IPS-NIHi7 (cell line): ENCODE measurements around the gene AKIRIN2.

ENCODE experiments used
- DNase-seq: peaks from one replicate; pipeline ENCODE4 v3.0.0; 2012; ENCODE audit warnings: mixed read lengths; ENCODE audit errors: extremely low spot score

AKIRIN2 gene

DNA sequence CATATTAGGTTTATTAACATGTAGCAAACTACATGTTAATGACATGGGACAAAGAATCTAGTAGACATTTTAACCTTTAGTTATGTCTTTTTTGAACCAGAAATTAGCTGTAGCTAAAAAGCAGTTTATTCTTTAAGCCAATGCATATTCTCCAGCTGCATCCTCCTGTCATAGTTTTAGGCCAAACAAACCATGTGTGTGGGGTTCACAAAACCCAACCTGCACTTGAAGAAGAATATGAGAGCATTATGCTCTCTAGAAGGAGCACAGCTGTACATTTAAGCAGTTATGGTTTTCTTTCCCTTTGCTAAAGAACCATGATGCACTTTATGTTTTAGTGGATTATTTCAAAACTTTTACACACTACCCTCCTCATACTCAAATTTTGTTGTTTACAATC is 46.2 kb downstream of the AKIRIN2 start:
- no peak for DNase-seq

DNA sequence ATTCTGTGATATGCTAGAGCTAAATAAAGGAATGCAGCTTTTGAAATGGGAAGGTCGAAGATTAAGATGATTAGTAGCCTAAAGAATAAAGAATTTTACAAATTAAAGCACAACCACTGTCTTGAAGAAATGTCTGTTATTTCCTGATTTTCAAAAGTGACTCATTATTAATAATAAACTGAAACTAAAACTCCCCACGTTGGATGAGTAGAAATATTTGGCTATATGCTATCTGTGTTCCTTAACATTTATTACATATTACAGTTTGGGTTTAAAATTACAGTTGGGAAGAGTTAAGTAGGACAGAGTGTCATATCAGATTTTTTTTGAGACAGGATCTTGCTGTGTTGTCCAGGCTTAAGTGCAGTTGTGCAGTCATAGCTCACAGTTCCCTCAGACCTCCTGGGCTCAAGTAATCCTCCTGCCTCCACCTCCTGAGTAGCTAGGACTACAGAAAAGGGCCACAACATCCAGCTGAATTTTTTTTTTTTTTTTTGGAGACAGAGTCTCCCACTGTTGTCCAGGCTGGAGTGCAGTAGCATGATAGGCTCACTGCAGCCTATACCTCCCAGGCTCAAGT is 47.1 kb downstream of the AKIRIN2 start:
- DNase-seq = no peak

DNA sequence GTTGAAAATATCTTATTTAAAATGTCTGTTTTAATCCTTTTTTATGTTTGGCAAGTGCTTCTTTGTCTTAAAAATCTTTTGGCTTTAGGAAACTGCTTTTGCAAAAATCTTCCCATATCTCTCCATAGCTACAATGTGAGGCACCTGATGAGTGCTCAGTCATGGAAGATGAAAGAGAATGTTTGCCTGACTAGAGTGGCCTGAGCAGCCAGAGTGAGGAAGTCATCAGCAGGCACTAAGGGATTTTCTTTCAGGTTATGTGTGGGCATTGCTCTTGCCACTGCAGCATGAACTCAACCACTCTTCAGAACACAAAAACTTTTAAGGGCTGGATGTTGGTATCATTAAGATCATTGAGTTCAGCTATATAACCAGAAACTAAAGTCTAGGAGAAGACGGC is 47.9 kb downstream of the AKIRIN2 start:
- DNase-seq = no peak

DNA sequence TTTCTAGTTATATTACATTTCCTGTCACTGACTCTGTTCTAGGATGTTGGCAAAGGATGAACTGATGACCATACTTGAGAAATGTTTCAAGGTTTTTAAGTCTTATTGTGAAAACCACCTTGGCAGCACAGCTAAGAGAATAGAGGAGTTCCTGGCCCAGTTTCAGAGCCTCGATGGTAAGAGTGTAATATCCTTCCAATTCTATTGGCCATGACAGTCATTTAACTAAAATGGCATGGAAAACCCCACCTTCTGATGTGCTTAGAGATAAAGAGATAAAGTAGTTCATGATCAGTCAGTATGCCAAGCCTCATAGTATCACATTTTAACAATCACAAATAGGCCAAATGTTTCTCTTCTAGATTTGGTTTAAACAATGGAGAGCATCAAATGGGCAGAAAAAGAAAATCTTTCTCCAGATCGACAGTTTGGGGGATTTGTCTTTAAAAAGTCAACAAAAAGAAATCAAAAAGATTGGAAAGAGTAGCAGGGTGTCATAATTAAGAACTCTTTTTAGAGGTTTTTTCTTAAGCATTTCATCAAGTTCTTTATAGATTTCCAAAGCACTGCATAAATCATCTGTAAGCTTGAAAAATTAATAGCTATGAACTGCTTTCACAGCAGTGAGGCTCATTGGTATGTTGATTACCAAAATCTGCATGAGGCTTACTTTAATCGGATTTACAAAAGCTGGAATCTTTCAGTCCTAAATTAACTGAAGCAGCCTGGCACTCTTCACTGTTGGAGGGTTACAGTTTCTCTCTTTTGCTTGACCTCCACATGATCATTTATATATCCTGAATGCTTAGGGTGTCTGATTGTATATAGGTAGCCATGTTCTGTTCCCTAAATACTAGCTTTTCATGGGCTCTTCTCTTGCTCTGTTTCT is 48.7 kb downstream of the AKIRIN2 start:
- DNase-seq = no peak

DNA sequence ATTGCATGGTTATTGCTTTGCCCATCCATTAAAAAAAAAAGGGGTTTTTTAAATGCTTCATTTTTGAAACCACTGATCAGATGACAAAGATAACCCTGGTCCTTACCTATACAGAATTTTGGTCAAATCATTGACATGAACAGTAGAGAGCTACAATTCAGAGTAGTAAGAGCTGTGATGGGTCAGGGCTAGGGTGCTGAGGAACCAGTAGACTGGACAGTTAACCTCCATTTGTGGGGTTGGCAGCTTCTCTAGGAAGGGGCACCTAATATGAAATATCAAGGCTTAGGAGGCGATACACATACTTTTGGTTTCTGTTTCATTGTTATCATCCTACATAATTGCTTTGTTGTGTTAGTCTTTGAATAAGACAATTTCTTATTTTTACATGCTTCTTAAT is 57.0 kb downstream of the AKIRIN2 start:
- DNase-seq = no peak

DNA sequence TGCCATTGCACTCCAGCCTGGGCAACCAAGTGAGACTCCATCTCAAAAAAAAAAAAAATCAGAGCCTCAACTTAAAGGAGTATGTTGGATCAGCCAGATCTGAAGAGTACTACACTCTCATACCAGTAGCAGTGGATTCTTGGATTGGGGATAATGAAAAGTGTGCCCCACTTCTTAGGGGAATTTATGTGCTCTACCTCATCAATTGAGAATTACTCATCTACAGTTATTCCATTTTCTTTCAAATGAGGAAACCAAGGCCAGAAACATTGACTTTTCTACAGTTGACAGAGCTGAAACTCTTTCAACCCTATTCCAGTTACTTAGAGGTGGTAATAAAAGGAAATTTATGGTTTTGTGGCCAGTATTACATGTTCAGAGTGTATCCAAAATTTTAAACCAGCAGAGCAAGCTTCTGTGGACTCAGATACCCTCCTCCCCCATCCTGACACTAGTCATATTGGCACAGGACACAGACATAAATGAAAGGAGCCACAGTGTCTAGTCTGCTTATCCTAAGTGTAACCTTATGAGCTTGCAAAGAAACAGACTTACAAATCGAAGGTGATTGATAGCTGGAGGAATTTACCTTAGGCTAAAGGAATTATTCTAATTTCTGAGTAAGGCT is 60.9 kb downstream of the AKIRIN2 start:
- DNase-seq = no peak

DNA sequence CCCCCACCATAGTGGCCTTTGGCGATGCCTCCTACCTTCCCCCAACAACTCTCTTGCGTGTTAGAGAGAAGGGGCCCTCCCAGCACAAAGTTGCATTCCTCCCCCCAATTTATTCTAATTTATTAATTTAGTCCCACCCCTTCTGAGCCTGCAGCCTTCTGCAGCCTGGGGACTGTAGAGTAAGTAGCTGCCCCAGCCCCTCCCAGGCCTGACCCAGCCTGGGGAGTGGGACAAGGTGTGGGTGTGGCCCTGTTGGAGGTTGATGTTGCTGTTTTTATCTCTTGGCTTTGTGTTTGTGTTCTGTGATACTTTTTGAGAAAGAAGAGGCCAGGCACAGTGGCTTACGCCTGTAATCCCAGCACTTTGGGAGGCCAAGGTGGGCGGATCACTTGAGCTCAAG is 62.7 kb downstream of the AKIRIN2 start:
- no peak for DNase-seq

DNA sequence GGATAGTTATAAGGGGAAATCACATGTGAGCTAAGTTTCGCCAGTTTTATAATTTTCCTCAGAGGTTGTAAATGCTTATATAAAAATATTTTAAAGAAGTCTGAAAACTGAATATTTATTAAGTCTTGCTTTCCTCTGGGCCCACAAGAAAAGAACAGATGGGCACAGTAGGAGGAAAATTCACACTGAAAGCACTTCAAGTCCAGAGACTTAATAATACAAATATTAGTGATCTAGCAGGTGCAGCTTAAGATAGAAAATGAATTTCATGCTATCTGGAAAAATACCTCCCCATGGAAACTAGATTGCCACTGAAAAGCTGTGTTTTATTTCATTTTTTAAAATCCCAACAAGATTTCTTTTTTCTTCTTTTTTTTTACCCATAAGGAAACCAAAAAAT is 64.9 kb downstream of the AKIRIN2 start:
- no peak for DNase-seq

DNA sequence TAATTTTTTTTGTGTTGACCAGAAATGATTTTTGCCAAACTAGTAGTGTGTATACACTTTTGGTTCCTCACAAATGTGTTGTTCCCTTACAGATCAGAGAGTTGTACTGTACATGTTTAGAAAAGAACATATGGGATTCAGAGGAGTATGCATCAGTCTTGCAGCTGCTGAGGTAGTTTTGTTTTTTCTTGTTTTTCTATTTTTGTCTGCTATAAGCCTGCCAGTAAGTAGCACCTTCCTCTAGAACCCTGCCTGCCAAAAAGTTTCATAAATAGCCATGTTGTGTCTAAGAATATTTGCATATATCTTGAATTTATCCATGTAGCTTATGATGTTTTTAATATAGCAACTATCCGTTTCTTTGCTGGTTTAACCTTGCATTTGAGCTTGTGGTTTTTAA is 65.7 kb downstream of the AKIRIN2 start:
- no peak for DNase-seq

DNA sequence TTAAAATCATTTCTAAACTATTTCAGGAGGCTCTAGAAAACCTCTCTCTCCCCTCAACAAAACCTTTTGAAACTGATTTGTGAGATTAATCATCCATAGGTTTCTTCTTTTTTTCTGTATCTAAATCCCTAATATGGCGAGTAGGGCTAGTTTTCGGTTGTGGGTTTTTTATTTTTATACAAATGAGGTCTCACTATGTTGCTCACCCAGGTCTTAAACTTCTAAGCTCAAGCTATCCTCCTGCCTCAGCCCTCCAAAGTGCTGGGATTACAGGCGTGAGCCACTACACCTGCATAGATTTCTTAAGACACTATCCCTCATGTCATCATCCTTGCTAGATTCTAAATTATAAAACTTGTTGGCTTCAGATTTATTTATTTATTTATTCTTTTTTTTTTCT is 68.2 kb downstream of the AKIRIN2 start:
- DNase-seq = no peak

DNA sequence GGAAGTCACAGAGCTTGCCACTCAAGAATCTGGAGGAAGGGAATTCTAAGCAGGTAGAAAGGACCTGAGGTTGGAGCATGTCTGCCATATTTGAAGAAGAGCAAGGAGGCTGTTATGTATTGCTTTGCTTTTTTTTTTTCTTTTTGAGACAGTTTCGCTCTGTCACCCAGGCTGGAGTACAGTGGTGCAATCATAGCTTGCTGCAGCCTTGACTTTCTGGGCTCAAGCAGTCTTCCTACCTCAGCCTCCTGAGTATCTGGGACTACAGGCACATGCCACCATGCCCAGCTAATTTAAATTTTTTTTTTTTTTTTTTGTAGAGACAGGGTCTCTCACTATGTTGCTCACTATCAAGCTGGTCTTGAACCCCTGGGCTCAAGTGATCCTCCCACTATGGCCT is 71.3 kb downstream of the AKIRIN2 start:
- DNase-seq = no peak

DNA sequence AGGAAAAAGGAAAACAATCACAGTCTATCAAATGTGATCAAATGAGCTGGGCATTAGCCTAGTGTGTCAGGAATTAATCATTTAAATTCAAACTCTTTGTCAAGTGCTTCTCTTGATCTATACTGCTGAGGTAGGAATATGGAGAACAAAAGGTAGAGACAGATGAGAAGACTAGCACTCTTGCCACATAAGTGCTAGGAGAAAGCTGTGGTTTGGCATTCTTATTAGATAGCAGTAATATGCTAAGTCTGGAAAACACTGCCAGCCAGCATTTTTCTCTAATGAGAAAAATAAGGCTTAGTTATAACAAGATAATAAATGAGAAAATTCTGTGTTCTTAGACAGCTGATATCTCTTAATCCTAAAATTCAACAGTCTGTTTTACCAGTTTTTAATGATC is 73.2 kb downstream of the AKIRIN2 start:
- DNase-seq = no peak

DNA sequence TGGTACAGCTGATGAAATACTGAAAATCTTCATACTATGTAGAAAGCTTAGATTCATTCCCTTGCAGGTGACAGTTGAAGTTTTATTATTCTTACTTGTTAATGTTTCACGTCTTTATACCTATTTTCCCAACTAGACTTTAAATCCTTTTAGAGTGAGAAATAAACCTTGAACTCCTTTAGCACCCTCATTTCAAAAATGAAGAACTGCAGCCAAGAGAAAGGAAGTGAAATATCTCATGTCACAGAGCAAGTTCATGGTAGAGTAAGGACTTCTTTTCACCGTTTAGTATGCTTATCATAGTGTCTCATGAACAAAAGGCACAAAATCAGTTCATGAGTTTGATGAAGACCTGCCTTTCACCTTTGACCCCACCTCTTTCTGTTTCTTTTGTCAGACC is 73.6 kb downstream of the AKIRIN2 start:
- no peak for DNase-seq
